HG02943 (cell line): ENCODE results near the gene LHFPL4.

Experiments
- ATAC-seq: cut with Tn5 transposase; IDR thresholded peaks from one replicate; pipeline ENCODE4 v1.9.1; 2021; ENCODE audit warnings: mild to moderate bottlenecking, low read depth, moderate library complexity; ENCODE audit not compliant: unreplicated experiment

LHFPL4 gene

DNA sequence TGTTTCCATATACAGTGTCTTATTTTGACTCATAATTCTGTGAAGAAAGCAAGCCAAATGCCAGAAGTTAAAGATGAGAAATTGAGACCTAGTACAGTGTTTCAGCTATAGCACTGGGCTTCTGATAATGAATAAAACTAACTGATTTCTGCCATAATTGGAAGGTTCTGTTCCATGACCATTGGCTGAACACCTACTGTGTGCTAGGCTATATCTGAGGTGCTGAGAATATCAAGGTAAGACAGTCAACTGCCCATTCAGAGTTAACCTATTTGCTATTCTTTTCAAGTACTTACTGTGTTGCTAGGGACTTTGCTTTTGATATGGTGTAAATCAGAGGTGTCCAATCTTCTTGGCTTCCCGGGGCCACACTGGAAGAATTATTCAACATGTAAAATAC lies 73.4 kb downstream of the LHFPL4 start:
- no peak for ATAC-seq

- ATAC-seq, result no peak
Measured at GRCh38 chr3:9476935-9477334, 76.7 kb downstream of the LHFPL4 start.

- no peak for ATAC-seq
Measured at GRCh38 chr3:9474482-9474881, 79.1 kb downstream of the LHFPL4 start.

- no peak for ATAC-seq
Measured at GRCh38 chr3:9473496-9474065, 80.0 kb downstream of the LHFPL4 start.

DNA sequence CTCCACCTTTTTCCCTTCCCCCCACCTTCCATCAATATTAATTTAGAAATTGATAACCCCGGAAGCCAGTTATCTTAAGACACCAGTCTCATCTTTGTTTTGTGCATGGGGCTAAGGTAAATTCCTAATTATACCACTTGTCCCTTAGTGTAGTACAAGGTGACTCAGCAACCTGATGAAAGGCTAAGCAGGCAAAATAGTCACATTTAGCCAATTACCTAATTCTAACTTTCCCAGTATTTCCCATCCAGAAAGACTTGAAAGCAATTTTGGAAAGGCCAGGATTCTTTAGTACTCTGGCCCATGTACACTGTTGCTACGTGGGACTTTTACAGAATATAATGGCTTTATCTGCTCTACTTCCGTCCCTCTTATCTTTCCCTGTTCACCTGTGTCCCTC lies 83.6 kb downstream of the LHFPL4 start:
- no peak for ATAC-seq

- ATAC-seq, result no peak
Measured at GRCh38 chr3:9468460-9468859, 85.2 kb downstream of the LHFPL4 start.

- ATAC-seq, result no peak
Measured at GRCh38 chr3:9467451-9467850, 86.2 kb downstream of the LHFPL4 start.

- no peak for ATAC-seq
Measured at GRCh38 chr3:9455596-9456131, 98.0 kb downstream of the LHFPL4 start.

- ATAC-seq, result no peak
Measured at GRCh38 chr3:9452417-9452816, 101.2 kb downstream of the LHFPL4 start.

DNA sequence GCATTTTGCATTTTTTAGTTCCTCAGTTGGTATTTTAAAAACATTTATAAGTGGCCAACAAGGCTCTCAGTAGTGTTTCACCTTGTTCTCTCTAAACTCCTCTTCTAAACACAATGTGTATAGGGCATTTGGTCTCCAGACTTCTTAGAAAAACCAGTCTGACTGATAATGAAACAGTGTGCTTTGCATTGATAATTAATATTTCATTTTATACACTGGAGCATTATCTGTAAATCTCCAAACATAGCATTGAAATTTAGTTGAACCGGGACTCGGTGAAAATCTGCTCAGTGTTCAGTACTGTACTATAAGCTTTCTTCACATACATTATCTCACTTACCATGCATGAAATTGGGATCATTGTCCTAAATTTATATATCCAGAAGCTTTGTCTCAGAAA lies 102.6 kb downstream of the LHFPL4 start:
- no peak for ATAC-seq

- ATAC-seq, result no peak
Measured at GRCh38 chr3:9450126-9450525, 103.5 kb downstream of the LHFPL4 start.

DNA sequence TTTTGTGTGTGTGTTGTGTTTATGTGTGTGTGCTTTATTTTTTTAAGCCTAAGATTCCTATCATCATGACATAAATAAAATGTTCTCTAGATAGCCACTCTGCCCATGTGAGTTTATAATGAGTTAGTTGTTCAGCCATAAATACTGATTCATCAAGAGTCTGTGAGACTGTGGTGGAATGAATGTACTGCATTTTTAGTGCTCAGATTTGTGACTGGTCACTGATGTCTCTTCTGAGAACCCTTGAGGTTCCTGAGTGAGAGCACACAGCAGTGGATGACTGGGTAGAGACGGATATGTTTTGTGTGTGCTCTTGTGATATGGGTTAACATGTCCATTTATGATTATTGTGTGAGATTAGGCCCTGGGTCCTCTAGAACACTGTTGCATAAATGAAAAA lies 105.0 kb downstream of the LHFPL4 start:
- no peak for ATAC-seq
